T-cell (primary cell): ENCODE results near the gene TSC22D2. TPM values are rescaled to one million over a fixed set of nuclear protein-coding genes. Genes with fewer than 3 reads are reported as not detected.

Experiments used
- ATAC-seq, 4 experiments: fragments of 200-7000 bp in 3 of 4; fragments of 150-1000 bp in 1 of 4; cut with Tn5 transposase; replicated peaks in 1 of 4; 1 replicate in 3 of 4; 2 replicates in 1 of 4; pipeline ENCODE4 v1.10.0; 2021; ENCODE audit warnings: moderate library complexity in 3 of 4, mild to moderate bottlenecking in 2 of 4, moderate number of reproducible peaks in 1 of 4
- CTCF ChIA-PET, 2 donors: fragments of 300-600 bp; sonication (Branson Sonifier 250); formaldehyde crosslinking; loops; one replicate each; lab custom pipeline; 2022; ENCODE audit warnings: antibody characterized with exemption in 2 of 2; lab: Charles Lee
- POLR2A ChIA-PET, 2 donors: fragments of 300-600 bp; sonication (Branson Sonifier 250); formaldehyde crosslinking; loops; one replicate each; lab custom pipeline; 2022; ENCODE audit warnings: antibody characterized with exemption in 2 of 2; lab: Charles Lee
- DNase-seq, 35 experiments: peaks; one replicate each; pipeline versions ENCODE4 v3.0.0 to v3.0.0-alpha.2; 2013 to 2023
- H3K27ac ChIP-seq: one replicate; pipeline ENCODE4 v1.5.1; 2013; ENCODE audit warnings: low read length
- H3K27me3 ChIP-seq, 2 experiments: replicated peaks in 1 of 2; 1 replicate in 1 of 2; 2 replicates in 1 of 2; pipeline versions ENCODE4 v1.6.1 to v1.7.0; 2013; ENCODE audit warnings: low read length in 1 of 2, mixed read lengths in 1 of 2; ENCODE audit not compliant: control insufficient read depth in 2 of 2, insufficient read depth in 2 of 2; ENCODE audit errors: extremely low read depth in 1 of 2
- H3K36me3 ChIP-seq, 2 donors: 1 replicate in 1 of 2; 2 replicates in 1 of 2; pipeline versions ENCODE4 v1.6.1 to v1.7.0; 2013; ENCODE audit warnings: low read length in 1 of 2; ENCODE audit not compliant: control insufficient read depth in 2 of 2, insufficient read depth in 1 of 2; ENCODE audit errors: extremely low read depth in 1 of 2
- H3K4me1 ChIP-seq, 2 experiments: 1 replicate in 1 of 2; 2 replicates in 1 of 2; pipeline versions ENCODE4 v1.6.1 to v1.7.0; 2013; ENCODE audit warnings: low read length in 2 of 2, mixed read lengths in 1 of 2; ENCODE audit not compliant: insufficient read depth in 2 of 2, control insufficient read depth in 1 of 2; ENCODE audit errors: extremely low read depth in 1 of 2
- H3K4me3 ChIP-seq, 2 donors: 1 replicate in 1 of 2; 2 replicates in 1 of 2; pipeline versions ENCODE4 v1.5.1 to v1.7.0; 2013; ENCODE audit warnings: mild to moderate bottlenecking in 2 of 2, low read length in 1 of 2, moderate library complexity in 1 of 2; ENCODE audit not compliant: control insufficient read depth in 1 of 2; ENCODE audit errors: extremely low read depth in 1 of 2
- H3K9me3 ChIP-seq: 2 replicates; pipeline ENCODE4 v1.7.0; 2013
- H3K27ac Mint-ChIP-seq, 2 donors: one replicate each; pipeline ENCODE4 v1.8.0; 2020 to 2021; ENCODE audit warnings: mild to moderate bottlenecking in 2 of 2, mixed read lengths in 2 of 2
- H3K27me3 Mint-ChIP-seq, 2 donors: one replicate each; pipeline ENCODE4 v1.8.0; 2021 to 2022; ENCODE audit warnings: mixed read lengths in 2 of 2
- H3K36me3 Mint-ChIP-seq: one replicate; pipeline ENCODE4 v1.8.0; 2021; ENCODE audit warnings: mixed read lengths
- H3K4me1 Mint-ChIP-seq, 3 donors: one replicate each; pipeline ENCODE4 v1.8.0; 2020 to 2022; ENCODE audit warnings: mixed read lengths in 3 of 3, mild to moderate bottlenecking in 1 of 3
- H3K4me3 Mint-ChIP-seq, 3 donors: one replicate each; pipeline ENCODE4 v1.8.0; 2020 to 2022; ENCODE audit warnings: mild to moderate bottlenecking in 3 of 3, mixed read lengths in 3 of 3, moderate library complexity in 3 of 3
- H3K9me3 Mint-ChIP-seq, 3 donors: one replicate each; pipeline ENCODE4 v1.8.0; 2020 to 2022; ENCODE audit warnings: mixed read lengths in 3 of 3
- WGBS: methylation state at CpG from one replicate; pipeline ENCODE4 v1.1.5; 2013; ENCODE audit warnings: missing lambda C conversion rate; ENCODE audit not compliant: insufficient coverage; 5-methylcytosine and 5-hydroxymethylcytosine counted together
- total RNA-seq, 35 experiments: library from RNA in 6 of 35; stranded (reverse) in 6 of 35; fragments of 120-200 nt in 1 of 35; gene quantifications; one replicate each; pipeline versions ENCODE4 v1.2.1 to v1.2.4 and lab custom pipeline; 2013 to 2026

The TSC22D2 gene
- total RNA-seq, 5 donors from 2014 or later (not counting 1 experiment from before 2014, with no cell fraction given) = 21.2 to 55.0 (median 23.3) TPM

DNA sequence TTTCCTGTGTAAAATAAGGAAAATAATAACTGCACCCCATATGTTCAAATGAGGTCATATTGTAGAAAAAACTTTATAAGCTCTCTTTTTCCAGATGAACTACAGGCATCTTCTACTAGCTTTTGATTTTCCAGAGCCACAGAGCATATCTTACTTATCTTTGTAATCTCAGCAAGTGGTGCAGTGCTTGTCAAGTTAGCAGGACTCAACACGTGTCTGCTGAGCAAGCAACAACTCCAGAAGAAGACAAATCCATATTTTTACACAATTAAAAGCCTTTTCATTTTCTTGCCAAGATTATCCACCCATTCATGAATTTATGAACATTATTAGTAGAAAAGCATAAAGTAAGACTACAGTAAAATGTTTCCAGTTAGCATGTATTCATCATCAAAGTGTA, 14.4 kb upstream of the TSC22D2 start:
- Mint-ChIP-seq H3K4me1 (peaks cover 0 to 4% (median 2%) of the 10 kb centered on the region in 3 donors), H3K9me3 (no peaks in the 10 kb centered on the region), H3K27ac (no peak overlapping the region), H3K36me3 (no peaks in the 10 kb centered on the region), H3K27me3 (peaks cover 7 to 9% of the 10 kb centered on the region in 2 donors), H3K4me3 (no peak overlapping the region)
- H3K4me1 ChIP-seq = no peaks in the 10 kb centered on the region
- DNase-seq = no peak
- CTCF ChIA-PET = interaction anchor here in 1 of 2 donors (1.1 kb wide), 1 partner anchor 10 kb away, joined by 4 read pairs; no protein-coding TSS in a partner anchor
- no peaks in the 10 kb centered on the region for H3K27me3 ChIP-seq
- H3K4me3 ChIP-seq = no peak overlapping the region
- ATAC-seq = no peak
- H3K36me3 ChIP-seq = no peaks in the 10 kb centered on the region
- H3K27ac ChIP-seq = no peak overlapping the region
- no CpG with 5 or more reads among the region's 1 CpG for WGBS
- POLR2A ChIA-PET = interaction anchor here in 1 of 2 donors (1.0 kb wide), 1 partner anchor 13 kb away, joined by 3 read pairs; no protein-coding TSS in a partner anchor
- no peaks in the 10 kb centered on the region for H3K9me3 ChIP-seq

DNA sequence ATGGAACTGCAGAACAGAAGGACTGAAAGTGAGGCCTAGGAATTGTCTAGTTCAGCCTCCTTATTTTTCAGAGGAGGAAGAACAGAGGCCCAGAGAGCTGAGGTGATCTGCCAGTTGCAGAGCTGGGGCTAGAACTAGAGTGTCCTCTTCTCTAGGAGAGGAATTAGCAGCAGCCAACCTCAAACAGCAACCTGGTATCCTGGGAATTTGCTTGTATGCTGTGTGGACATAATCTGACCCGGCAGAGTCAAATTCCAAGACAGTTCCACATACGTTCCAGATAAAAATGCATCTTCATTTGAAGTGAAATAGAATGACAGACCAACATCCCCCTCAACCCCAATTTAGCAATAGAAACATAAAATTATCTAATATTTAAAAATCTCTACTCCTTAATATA, 13.5 kb upstream of the TSC22D2 start:
- ATAC-seq (no peak), DNase-seq (no peak)
- Mint-ChIP-seq H3K9me3 (no peaks in the 10 kb centered on the region), H3K27ac (no peak overlapping the region), H3K4me1 (peaks cover 0 to 4% (median 2%) of the 10 kb centered on the region in 3 donors), H3K36me3 (no peaks in the 10 kb centered on the region), H3K27me3 (peaks cover 7 to 10% of the 10 kb centered on the region in 2 donors), H3K4me3 (no peak overlapping the region)
- no CpG with 5 or more reads among the region's 2 CpGs for WGBS
- ChIA-PET CTCF (interaction anchor here in 1 of 2 donors (0.5 to 1.3 kb wide), 3 partner anchors 14 to 729 kb away, joined by 3 to 4 read pairs (median 4); partner anchors contain the start of gene TSC22D2), POLR2A (no interaction called here)
- Histone ChIP-seq H3K27me3 (no peaks in the 10 kb centered on the region), H3K27ac (no peak overlapping the region), H3K9me3 (no peaks in the 10 kb centered on the region), H3K4me3 (no peak overlapping the region), H3K4me1 (no peaks in the 10 kb centered on the region), H3K36me3 (no peaks in the 10 kb centered on the region)

DNA sequence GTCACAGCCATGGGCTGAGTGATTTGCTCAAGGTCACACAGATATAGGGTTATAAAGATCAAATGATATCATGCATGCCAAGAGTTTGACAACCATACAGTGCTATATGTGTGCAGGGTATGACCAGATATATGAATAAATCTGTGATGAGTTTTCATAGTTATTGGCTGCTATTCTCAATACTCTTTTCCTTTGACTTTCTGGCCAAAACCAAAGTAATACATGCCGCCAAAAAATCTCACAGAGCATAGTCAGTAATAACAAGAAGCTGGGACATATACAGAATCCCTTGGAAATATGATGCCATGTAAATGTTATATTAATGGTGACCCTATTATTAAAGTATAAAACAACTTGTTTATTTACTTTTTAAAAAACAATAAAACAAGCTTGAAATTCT, 11.6 kb upstream of the TSC22D2 start:
- Histone ChIP-seq H3K4me3 (no peak overlapping the region), H3K27ac (no peak overlapping the region), H3K9me3 (no peaks in the 10 kb centered on the region), H3K36me3 (no peaks in the 10 kb centered on the region), H3K27me3 (no peaks in the 10 kb centered on the region), H3K4me1 (no peaks in the 10 kb centered on the region)
- CTCF ChIA-PET = interaction anchor here (0.6 to 1.3 kb wide), 4 partner anchors 9 to 110 kb away, joined by 3 to 6 read pairs (median 4); no protein-coding TSS in a partner anchor
- no peaks in the 10 kb centered on the region for H3K36me3 Mint-ChIP-seq
- no peaks in the 10 kb centered on the region for H3K4me1 Mint-ChIP-seq
- POLR2A ChIA-PET = interaction anchor here in 1 of 2 donors (0.6 kb wide), 1 partner anchor 28 kb away, joined by 3 read pairs; no protein-coding TSS in a partner anchor
- no peak for DNase-seq
- no peak for ATAC-seq
- WGBS = no CpG with 5 or more reads among the region's 1 CpG
- H3K9me3 Mint-ChIP-seq = no peaks in the 10 kb centered on the region
- H3K27ac Mint-ChIP-seq = no peak overlapping the region
- peaks cover 7 to 10% of the 10 kb centered on the region in 2 donors for H3K27me3 Mint-ChIP-seq
- no peak overlapping the region for H3K4me3 Mint-ChIP-seq

DNA sequence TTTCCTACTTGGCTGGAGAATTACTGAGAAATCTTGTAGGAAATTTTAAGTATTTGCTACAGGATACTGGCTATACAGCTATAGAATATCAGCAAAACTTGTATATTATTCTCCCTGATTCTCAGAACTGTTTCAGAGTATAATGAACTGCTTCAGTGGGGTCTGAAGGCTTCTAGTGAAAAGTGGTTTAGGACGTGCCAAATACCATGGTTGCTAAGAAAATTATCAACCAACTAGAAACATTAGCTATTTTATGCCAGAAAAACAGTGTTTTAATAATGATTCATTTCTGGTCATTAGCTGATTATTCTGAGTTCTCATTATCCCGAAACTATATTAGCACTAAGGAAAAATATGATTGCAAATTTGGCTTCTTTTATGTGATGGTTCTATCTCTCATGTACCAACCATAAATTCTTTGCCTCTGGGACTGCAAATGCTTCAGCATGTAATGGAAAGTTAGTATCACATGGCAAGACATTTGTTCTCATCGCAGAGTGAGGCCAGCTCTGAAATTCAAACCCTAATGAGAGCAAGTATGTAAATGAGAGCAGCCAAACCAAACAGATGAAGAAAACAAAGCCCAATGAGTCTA, 11.0 kb upstream of the TSC22D2 start:
- ChIA-PET CTCF (interaction anchor here (1.1 to 1.3 kb wide), 3 partner anchors 12 to 111 kb away, joined by 3 to 4 read pairs (median 3); no protein-coding TSS in a partner anchor), POLR2A (interaction anchor here in 1 of 2 donors (0.6 kb wide), 1 partner anchor 29 kb away, joined by 3 read pairs; no protein-coding TSS in a partner anchor)
- no peak overlapping the region for H3K4me3 ChIP-seq
- no peaks in the 10 kb centered on the region for H3K4me1 ChIP-seq
- Mint-ChIP-seq H3K27ac (no peak overlapping the region), H3K36me3 (no peaks in the 10 kb centered on the region), H3K27me3 (peaks cover 7 to 10% of the 10 kb centered on the region in 2 donors), H3K9me3 (no peaks in the 10 kb centered on the region), H3K4me1 (no peaks in the 10 kb centered on the region), H3K4me3 (no peak overlapping the region)
- no peak for DNase-seq
- ATAC-seq = no peak
- no peak overlapping the region for H3K27ac ChIP-seq
- no peaks in the 10 kb centered on the region for H3K9me3 ChIP-seq
- H3K27me3 ChIP-seq = no peaks in the 10 kb centered on the region
- no peaks in the 10 kb centered on the region for H3K36me3 ChIP-seq
- no CpG with 5 or more reads among the region's 3 CpGs for WGBS

DNA sequence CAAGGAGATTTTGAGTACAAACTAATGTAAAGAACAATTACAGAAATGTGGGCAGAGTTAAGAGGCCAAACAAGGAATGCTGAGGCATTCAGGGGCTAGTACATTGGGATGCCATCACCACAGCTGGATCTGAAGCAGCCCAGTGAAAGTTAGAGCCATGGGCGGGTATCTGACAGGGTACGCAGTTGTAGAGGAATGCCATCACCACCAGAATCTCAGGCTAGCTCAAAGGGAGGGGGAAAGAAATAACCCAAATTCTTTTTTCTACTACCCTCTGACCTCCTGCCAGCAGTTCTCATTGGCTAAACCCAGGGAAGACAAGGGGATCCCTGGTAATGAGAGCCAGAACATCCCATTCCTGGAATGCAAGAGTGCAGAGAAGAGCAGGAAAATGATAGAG, 9.0 kb upstream of the TSC22D2 start:
- Mint-ChIP-seq H3K36me3 (no peaks in the 10 kb centered on the region), H3K9me3 (no peaks in the 10 kb centered on the region), H3K4me3 (no peak overlapping the region), H3K27me3 (peaks cover 7 to 10% of the 10 kb centered on the region in 2 donors), H3K4me1 (no peaks in the 10 kb centered on the region), H3K27ac (no peak overlapping the region)
- Histone ChIP-seq H3K36me3 (no peaks in the 10 kb centered on the region), H3K4me3 (no peak overlapping the region), H3K4me1 (no peaks in the 10 kb centered on the region), H3K27ac (no peak overlapping the region), H3K27me3 (no peaks in the 10 kb centered on the region), H3K9me3 (no peaks in the 10 kb centered on the region)
- ChIA-PET CTCF (no interaction called here), POLR2A (interaction anchor here in 1 of 2 donors (0.5 kb wide), 1 partner anchor 14 kb away, joined by 5 read pairs; no protein-coding TSS in a partner anchor)
- no CpG with 5 or more reads among the region's 2 CpGs for whole genome bisulfite sequencing
- ATAC-seq (no peak), DNase-seq (no peak)

DNA sequence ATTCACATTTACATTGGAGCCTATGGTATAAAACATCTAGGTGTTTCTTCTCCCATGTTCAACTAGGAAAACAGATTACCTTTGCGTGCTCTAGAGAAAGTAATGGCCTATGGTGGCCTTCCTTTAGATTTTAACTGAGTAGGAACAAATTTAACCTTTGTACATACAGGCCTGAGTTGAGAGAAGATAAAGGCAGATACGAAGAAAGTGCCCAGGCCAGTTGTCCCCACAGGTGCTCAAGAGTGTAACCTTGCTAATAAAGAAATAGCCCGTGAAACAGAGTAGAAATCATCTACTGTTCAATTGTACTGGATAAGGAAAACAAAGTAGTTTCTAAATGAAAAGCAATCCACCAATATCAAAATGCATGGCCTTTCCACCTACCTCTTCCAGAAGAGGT, 6.8 kb upstream of the TSC22D2 start:
- H3K4me1 Mint-ChIP-seq = no peaks in the 10 kb centered on the region
- no CpG with 5 or more reads among the region's 3 CpGs for WGBS
- no peaks in the 10 kb centered on the region for H3K27me3 ChIP-seq
- peaks cover 7 to 10% of the 10 kb centered on the region in 2 donors for H3K27me3 Mint-ChIP-seq
- H3K4me3 Mint-ChIP-seq = no peak overlapping the region
- no peaks in the 10 kb centered on the region for H3K4me1 ChIP-seq
- DNase-seq = no peak
- ATAC-seq = no peak
- no peak overlapping the region for H3K27ac Mint-ChIP-seq
- no peaks in the 10 kb centered on the region for H3K9me3 Mint-ChIP-seq
- no peaks in the 10 kb centered on the region for H3K9me3 ChIP-seq
- H3K27ac ChIP-seq = no peak overlapping the region
- no peaks in the 10 kb centered on the region for H3K36me3 Mint-ChIP-seq
- ChIA-PET POLR2A (no interaction called here), CTCF (interaction anchor here in 1 of 2 donors (0.7 kb wide), 1 partner anchor 241 kb away, joined by 3 read pairs; no protein-coding TSS in a partner anchor)
- H3K4me3 ChIP-seq = no peak overlapping the region
- no peaks in the 10 kb centered on the region for H3K36me3 ChIP-seq
